Caco-2 (cell line): ENCODE measurements around the gene CFAP221. TPM values are rescaled to one million over a fixed set of nuclear protein-coding genes. Genes with fewer than 3 reads are reported as not detected.

ENCODE experiments used
- BruUV-seq: library from RNA; stranded (reverse); fragments of 400-500 nt; replicated peaks from 2 replicates; lab custom pipeline; 2021; lab: Mats Ljungman, UMichigan
- CTCF ChIA-PET: fragments of 300-600 bp; sonication (Branson Sonifier 250); formaldehyde crosslinking; loops from one replicate; lab custom pipeline; 2022; ENCODE audit warnings: antibody characterized with exemption; lab: Charles Lee
- POLR2A ChIA-PET: fragments of 300-600 bp; sonication (Branson Sonifier 250); formaldehyde crosslinking; loops from one replicate; lab custom pipeline; 2022; ENCODE audit warnings: antibody characterized with exemption; lab: Charles Lee
- DNase-seq, 2 experiments: peaks; one replicate each; pipeline versions ENCODE4 v3.0.0 to v3.0.0-alpha.2; 2020 to 2022
- H3K27me3 ChIP-seq: replicated peaks from 2 replicates; pipeline ENCODE4 v1.6.0; 2011; ENCODE audit warnings: low read length; ENCODE audit not compliant: control insufficient read depth, insufficient read depth
- H3K36me3 ChIP-seq: 2 replicates; pipeline ENCODE4 v1.5.1; 2011; ENCODE audit warnings: low read length; ENCODE audit not compliant: control insufficient read depth, insufficient read depth
- H3K4me1 ChIP-seq: fragments of 250-450 bp; sonication (Bioruptor Pico); 2 replicates; pipeline ENCODE4 v1.5.1; 2020; ENCODE audit warnings: mild to moderate bottlenecking
- H3K4me3 ChIP-seq: 2 replicates; pipeline ENCODE4 v1.5.1; 2011; ENCODE audit warnings: low read depth, mild to moderate bottlenecking, control low read depth, low read length
- H3K9me3 ChIP-seq: fragments of 250-450 bp; sonication (Bioruptor Pico); 2 replicates; pipeline ENCODE4 v1.5.1; 2020; ENCODE audit warnings: mild to moderate bottlenecking, moderate library complexity
- H3K27ac Mint-ChIP-seq: one replicate; pipeline ENCODE4 v1.8.0; 2022; ENCODE audit warnings: mixed read lengths; ENCODE audit not compliant: unreplicated experiment
- H3K27me3 Mint-ChIP-seq: one replicate; pipeline ENCODE4 v1.8.0; 2022; ENCODE audit warnings: mixed read lengths; ENCODE audit not compliant: insufficient read depth, unreplicated experiment
- H3K36me3 Mint-ChIP-seq: one replicate; pipeline ENCODE4 v1.8.0; 2022; ENCODE audit warnings: mild to moderate bottlenecking, mixed read lengths; ENCODE audit not compliant: insufficient read depth, unreplicated experiment
- H3K4me1 Mint-ChIP-seq: one replicate; pipeline ENCODE4 v1.8.0; 2022; ENCODE audit warnings: low read depth, mixed read lengths; ENCODE audit not compliant: unreplicated experiment
- H3K4me3 Mint-ChIP-seq: one replicate; pipeline ENCODE4 v1.8.0; 2022; ENCODE audit warnings: mild to moderate bottlenecking, moderate library complexity, mixed read lengths; ENCODE audit not compliant: unreplicated experiment
- H3K9me3 Mint-ChIP-seq: one replicate; pipeline ENCODE4 v1.8.0; 2022; ENCODE audit warnings: mixed read lengths; ENCODE audit not compliant: unreplicated experiment
- CTCF ChIP-seq, 2 experiments: fragments of 200-600 bp in 1 of 2; IDR thresholded peaks; 1 replicate in 1 of 2; 2 replicates in 1 of 2; pipeline versions ENCODE4 v1.5.1 to v1.8.0; 2011 to 2022; ENCODE audit warnings: antibody characterized with exemption in 1 of 2, control low read depth in 1 of 2, inconsistent platforms in 1 of 2, low read depth in 1 of 2, low read length in 1 of 2, mild to moderate bottlenecking in 1 of 2, moderate library complexity in 1 of 2; ENCODE audit not compliant: insufficient read depth in 1 of 2, severe bottlenecking in 1 of 2, unreplicated experiment in 1 of 2
- intact Hi-C: fragments of 100-400 bp; cut with micrococcal nuclease; formaldehyde crosslinking; loops from one replicate; pipeline ENCODE4 v1.10.0; 2022; ENCODE audit not compliant: unreplicated experiment
- total RNA-seq: library from RNA; stranded (reverse); gene quantifications from 2 replicates; pipeline ENCODE4 v1.2.3, GENCODE V29; 2022

CFAP221 gene
- total RNA-seq, 1 experiment from 2014 or later, result not detected

GRCh38 chr2:119644186-119644585, 99.9 kb downstream of the CFAP221 start:
- H3K9me3 ChIP-seq, result 0 out of 2 replicates have a peak, but pooled peaks cover 3% of the 10 kb centered on the region
- ChIA-PET POLR2A (no interaction called here), CTCF (no interaction called here)
- H3K4me1 ChIP-seq, result no peaks in the 10 kb centered on the region
- peaks cover 5% of the 10 kb centered on the region for H3K4me1 Mint-ChIP-seq
- no peaks in the 10 kb centered on the region for H3K36me3 ChIP-seq
- peaks cover 17% of the 10 kb centered on the region for H3K27me3 Mint-ChIP-seq
- H3K9me3 Mint-ChIP-seq, result no peaks in the 10 kb centered on the region
- no peak for DNase-seq
- intact Hi-C loops, result loop anchor here (5.0 kb wide), 1 partner anchor 183 kb away; no protein-coding TSS in a partner anchor
- no TSS peak for BruUV-seq
- TF ChIP-seq CTCF (IDR thresholded peaks at IDR 0.05; ENCODE audit: insufficient read depth in 1 of 2, low read depth in 1 of 2, low read length in 1 of 2, severe bottlenecking in 1 of 2, unreplicated experiment in 1 of 2), result no peak
- H3K36me3 Mint-ChIP-seq, result no peaks in the 10 kb centered on the region
- no peak overlapping the region for H3K4me3 ChIP-seq
- no peak overlapping the region for H3K4me3 Mint-ChIP-seq
- H3K27me3 ChIP-seq, result peaks cover 1% of the 10 kb centered on the region; the same call in 1 of the 2 replicates
- H3K27ac Mint-ChIP-seq, result no peak overlapping the region

- no peak overlapping the region for H3K4me3 Mint-ChIP-seq
- H3K27me3 Mint-ChIP-seq, result peaks cover 13% of the 10 kb centered on the region
- Histone ChIP-seq H3K4me3 (no peak overlapping the region), H3K36me3 (no peaks in the 10 kb centered on the region), H3K27me3 (peaks cover 1% of the 10 kb centered on the region; the same call in 1 of the 2 replicates), H3K9me3 (0 out of 2 replicates have a peak, but pooled peaks cover 3% of the 10 kb centered on the region), H3K4me1 (no peaks in the 10 kb centered on the region)
- H3K36me3 Mint-ChIP-seq, result no peaks in the 10 kb centered on the region
- no peaks in the 10 kb centered on the region for H3K9me3 Mint-ChIP-seq
- no peak for DNase-seq
- no TSS peak for BruUV-seq
- ChIA-PET CTCF (no interaction called here), POLR2A (no interaction called here)
- H3K27ac Mint-ChIP-seq, result no peak overlapping the region
- intact Hi-C loops, result no loop called here
- no peak for TF ChIP-seq CTCF (IDR thresholded peaks at IDR 0.05; ENCODE audit: insufficient read depth in 1 of 2, low read depth in 1 of 2, low read length in 1 of 2, severe bottlenecking in 1 of 2, unreplicated experiment in 1 of 2)
- peaks cover 5% of the 10 kb centered on the region for H3K4me1 Mint-ChIP-seq
Measured at GRCh38 chr2:119645173-119645855, 101.1 kb downstream of the CFAP221 start.

- Mint-ChIP-seq H3K4me3 (no peak overlapping the region), H3K9me3 (no peaks in the 10 kb centered on the region), H3K4me1 (peaks cover 5% of the 10 kb centered on the region), H3K27ac (no peak overlapping the region), H3K27me3 (peaks cover 13% of the 10 kb centered on the region), H3K36me3 (no peaks in the 10 kb centered on the region)
- ChIA-PET CTCF (no interaction called here), POLR2A (no interaction called here)
- peaks cover 1% of the 10 kb centered on the region; the same call in 1 of the 2 replicates for H3K27me3 ChIP-seq
- BruUV-seq, result no TSS peak
- 0 out of 2 replicates have a peak, but pooled peaks cover 3% of the 10 kb centered on the region for H3K9me3 ChIP-seq
- no peaks in the 10 kb centered on the region for H3K36me3 ChIP-seq
- TF ChIP-seq CTCF (IDR thresholded peaks at IDR 0.05; ENCODE audit: insufficient read depth in 1 of 2, low read depth in 1 of 2, low read length in 1 of 2, severe bottlenecking in 1 of 2, unreplicated experiment in 1 of 2), result no peak
- no peak overlapping the region for H3K4me3 ChIP-seq
- H3K4me1 ChIP-seq, result no peaks in the 10 kb centered on the region
- intact Hi-C loops, result no loop called here
- DNase-seq, result no peak
Measured at GRCh38 chr2:119646149-119646548, 101.9 kb downstream of the CFAP221 start.
